HG03135 (cell line): Measurements from ENCODE around the gene HSPA9.

Experiments
- ATAC-seq: cut with Tn5 transposase; IDR thresholded peaks from one replicate; pipeline ENCODE4 v1.9.1; 2021; ENCODE audit warnings: mild to moderate bottlenecking, moderate library complexity; ENCODE audit not compliant: unreplicated experiment

HSPA9 gene

DNA sequence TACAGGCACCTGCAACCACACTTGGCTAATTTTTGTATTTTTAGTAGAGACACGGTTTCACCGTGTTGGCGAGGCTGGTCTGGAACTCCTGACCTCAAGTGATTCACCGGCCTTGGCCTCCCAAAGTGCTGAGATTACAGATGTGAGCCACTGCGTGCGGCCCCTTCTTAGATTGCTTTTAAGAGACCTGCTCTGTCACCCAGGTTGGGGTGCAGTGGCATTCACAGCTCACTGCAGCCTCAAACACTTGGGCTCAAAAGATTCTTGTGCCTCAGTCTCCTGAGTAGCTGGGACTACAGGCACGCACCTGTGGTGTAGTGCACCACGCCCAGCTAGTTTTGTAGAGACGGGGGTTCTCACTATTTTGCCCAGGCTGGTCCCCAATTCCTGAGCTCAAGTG is 11.0 kb downstream of the HSPA9 start:
- ATAC-seq, result no peak

DNA sequence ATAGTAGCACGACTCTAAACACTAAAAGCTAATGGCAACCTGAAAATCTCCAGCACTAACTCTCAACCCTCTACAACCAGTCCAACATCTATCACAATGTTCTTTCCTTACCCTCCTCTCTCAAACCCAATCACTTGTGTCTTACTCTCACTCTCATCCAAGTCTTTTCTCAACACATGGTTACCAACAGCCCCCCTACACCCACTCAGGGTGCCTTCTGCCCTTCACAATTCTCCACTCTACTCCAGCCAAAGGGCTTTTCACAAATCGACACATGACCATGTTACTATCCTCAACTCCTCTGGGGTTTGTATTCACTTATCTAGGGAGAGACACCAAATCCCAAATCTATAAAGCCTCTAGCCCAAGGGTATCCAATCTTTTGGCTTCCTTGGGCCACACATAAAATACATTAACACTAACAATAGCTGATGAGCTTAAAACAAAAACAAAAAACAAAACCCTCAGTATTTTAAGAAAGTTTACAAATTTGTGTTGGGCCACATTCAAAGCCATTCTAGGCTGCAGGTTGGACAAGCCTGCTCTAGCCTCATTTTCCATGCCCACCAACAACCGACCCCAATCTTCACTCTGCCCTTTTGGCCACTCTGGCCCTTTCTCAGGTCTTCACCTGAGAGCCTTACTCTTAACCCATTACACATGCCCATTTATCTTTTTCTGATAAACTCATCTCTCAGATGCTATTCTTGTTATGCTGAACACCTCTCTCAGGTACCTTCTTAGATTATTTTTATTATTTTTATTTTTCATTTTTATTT is 11.7 kb downstream of the HSPA9 start:
- no peak for ATAC-seq

DNA sequence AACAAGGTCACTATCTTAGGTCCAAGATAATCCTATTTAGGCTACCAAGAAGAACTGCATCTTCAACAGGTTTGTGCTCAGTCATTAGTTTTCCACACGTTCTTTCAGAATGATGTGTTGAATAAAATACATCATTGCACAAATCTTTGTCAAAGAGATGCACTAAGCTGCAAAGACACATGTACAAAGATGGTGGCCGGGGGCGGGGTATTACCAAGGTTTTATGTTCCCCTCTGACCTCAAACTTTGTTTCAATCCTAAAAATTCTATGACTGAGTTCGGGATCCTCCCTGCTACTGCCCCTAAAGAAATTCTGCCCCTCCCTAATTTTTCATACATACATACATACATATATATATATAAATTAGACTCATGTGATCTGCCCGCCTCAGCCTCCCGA is 14.2 kb downstream of the HSPA9 start:
- no peak for ATAC-seq

DNA sequence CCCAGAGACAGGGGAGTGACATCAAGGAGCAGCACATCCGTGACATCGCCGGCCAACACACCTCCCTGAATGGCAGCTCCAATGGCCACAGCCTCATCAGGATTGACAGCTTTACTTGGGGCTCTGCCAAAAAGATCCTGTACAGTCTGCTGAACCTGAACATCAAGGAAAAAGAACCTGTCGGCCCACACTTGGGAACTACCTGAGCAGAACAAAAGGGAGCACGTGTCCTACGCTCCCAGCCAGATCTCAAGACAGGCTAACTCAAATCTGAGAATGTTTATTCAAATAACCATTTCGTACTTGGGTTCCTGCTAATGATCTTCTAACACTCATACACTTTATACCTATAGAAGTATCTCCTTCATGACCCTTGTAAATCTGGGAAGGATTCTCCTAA is 15.3 kb downstream of the HSPA9 start:
- no peak for ATAC-seq

DNA sequence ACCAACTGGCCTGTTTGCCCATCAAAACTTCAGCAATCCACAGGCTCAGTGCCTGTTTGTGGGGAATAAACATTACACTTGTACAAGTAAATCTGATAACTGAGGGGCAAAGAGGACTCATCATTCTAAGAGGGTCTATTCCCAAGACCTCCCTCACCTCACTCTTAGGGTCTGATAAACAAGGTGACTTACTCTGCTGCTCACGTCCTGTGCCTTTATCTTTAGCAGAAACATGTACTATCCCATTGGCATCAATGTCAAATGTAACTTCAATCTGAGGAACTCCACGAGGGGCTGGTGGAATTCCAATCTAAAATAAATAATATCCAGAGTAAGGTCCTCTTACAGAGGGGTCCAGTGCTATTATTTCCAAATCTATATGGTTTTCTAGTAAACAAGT is 17.5 kb downstream of the HSPA9 start:
- no peak for ATAC-seq

DNA sequence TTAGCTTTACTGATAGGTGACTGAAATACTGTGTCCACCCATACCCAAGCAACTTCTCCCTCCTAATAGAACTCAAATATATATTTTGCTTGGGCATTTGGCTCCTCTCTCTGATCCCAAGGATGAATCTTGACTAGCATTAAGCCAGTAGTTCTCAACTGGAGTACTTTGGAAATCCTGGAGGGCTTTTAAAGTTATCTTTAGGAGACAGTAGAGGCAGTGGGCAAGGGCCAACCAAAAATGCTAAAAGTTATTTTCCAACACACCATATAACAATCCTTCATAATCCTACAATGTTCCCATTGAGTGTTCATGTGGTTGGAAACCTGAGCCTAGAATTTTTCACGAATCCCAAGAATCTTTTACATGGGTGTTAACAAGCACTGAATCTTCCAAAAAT is 21.1 kb downstream of the HSPA9 start:
- no peak for ATAC-seq

DNA sequence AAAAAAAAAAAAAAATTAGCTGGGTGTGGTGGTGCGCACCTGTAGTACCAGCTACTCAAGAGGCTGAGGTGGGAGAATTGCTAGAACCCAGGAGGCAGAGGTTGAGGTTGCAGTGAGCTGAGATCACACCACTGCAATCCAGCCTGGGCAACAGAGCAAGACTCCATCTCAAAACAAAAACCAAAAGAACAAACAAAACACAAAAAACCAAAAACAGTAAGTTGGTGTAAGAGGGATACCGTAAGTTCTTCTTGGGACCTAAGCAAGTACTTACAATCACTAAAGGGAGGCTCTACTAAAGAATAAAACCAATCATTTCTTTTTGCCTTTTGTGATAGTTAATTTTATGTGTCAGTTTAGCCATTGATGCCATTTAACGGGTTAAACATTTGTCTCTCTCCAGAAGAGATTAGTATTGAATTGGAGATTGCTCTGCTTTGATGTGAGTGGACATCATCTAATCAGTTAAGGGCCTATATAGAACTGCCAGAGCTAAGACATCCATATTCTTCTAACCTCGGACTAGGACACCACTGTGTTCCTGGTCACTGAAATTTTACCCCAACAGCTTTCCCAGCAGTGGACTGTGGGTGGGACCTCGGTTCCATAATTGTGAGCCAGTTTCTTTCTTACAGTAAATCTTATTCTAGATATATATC is 21.6 kb downstream of the HSPA9 start:
- ATAC-seq, result no peak

DNA sequence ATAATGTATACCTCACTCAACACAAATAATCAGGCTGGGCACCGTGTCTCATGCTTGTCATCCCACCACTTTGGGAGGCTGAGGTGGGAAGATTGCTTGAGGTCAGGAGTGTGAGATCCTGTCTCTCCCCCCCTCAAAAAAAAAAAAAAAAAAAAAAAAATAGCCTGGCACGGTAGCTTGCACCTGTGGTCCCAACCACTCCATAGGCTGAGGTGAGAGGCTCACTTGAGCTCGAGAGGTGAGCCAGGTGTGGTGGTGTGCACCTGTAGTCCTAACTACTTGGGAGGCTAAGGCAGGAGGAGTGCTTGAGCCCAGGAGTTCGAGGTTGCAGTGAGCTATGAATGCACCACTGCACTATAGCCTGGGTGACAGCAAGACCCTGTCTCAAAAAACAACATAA is 22.5 kb downstream of the HSPA9 start:
- ATAC-seq, result no peak

DNA sequence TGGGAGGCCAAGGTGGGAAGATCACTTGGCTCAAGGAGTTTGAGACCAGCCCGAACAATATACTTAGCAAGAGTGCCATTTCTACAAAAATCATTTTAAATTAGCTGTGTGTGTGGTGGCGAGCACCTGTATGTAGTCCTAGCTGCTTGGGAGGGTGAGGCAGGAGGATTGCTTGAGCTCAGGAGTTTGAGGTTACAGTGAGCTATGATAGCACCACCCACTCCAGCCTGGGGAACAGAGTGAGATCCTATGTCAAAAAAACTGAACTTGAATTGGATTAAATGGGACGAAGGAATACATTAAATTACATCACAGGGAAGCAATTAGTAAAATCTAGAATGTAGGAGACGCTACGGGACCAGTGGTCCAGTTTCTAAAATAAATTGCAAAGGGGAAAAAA is 25.8 kb downstream of the HSPA9 start:
- no peak for ATAC-seq

DNA sequence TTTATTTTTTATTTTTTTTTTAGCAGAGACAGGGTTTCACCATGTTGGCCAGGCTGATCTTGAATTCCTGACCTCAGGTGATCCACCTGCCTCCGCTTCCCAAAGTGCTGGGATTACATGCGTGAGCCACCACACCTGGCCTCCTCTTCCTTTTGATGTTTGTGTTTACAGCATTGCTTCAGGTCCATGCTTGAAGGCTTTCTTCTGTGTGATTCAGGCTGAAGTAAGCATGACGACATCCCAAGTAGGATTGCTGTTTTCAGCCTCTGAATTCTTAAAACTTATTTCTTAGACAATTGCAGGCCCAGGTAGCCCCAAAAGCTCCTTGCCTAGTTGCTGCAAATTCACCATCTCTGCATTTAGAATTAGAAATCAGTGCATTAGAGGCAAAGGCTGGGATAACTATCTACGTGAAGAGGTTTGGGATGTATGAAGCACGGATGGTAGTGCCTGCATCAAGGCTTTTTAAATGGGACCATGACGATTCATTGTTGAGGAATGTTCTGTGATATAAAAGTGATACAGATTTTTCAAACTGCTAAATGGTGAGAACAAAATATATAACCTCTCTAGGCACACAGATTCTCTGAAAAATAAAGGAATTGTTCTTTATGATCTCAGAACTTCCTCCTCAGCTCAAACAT is 29.2 kb downstream of the HSPA9 start:
- no peak for ATAC-seq

DNA sequence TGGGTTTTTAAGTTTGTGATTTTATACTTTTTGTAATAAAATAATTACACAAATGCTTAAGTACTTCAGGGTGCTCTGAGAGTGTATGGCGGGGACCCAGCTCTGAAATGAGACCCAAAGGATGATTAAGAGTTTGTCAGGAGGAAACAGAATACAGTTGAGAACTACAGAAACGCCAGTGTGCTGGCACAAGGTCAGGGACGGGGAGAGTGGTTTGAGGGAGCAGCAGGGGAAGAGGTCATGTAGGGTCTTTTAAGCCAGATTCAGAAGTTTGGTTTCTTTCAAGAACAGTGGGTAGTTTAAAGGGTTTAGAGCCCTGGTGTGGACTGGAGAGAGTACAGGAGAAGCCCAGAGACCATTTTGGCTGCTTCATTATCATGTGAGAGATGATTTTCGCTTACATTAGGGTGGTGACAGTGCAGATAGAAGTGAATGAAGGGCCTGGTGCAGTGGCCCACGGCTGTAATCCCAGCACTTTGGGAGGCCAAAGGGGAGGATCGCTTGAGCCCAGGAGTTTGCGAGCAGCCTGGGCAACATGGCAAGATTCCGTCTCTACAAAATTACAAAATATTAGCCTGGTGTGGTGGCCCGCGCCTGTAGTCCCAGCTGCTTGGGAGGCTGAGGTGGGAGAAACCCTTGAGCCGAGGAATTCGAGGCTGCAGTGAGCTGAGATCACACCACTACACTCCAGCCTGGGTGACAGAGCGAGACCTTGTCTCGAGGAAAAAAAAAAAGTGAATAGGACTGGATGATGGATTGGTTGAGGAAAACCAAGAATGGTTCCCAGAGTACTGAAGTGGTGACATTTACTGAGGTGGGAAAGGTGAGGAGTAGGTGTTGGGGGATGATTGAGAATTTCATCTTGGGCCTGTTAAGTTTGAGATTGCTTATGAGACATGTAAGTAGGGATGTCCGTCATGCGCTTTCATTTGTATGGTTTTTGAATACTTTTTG is 30.7 kb downstream of the HSPA9 start:
- no peak for ATAC-seq

DNA sequence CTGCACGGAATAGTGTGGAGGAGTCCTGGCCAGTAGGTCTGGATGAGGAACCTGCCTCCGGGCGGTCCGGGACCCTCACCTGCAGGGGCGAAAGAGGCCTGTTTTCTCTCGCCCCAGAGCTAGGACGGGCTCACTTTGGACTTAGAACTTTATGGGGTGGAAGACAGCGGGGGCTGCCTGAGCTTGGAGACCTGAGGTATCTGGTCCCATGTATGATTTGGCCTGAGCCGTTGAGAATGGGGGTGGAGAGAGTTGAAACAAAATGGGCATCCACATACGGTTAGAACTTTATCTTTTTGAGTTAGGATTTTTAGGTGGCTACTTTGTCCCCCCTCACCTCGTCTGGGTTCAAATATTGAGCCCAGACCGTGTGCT is 31.5 kb downstream of the HSPA9 start:
- peak; percentile 45 for ATAC-seq

DNA sequence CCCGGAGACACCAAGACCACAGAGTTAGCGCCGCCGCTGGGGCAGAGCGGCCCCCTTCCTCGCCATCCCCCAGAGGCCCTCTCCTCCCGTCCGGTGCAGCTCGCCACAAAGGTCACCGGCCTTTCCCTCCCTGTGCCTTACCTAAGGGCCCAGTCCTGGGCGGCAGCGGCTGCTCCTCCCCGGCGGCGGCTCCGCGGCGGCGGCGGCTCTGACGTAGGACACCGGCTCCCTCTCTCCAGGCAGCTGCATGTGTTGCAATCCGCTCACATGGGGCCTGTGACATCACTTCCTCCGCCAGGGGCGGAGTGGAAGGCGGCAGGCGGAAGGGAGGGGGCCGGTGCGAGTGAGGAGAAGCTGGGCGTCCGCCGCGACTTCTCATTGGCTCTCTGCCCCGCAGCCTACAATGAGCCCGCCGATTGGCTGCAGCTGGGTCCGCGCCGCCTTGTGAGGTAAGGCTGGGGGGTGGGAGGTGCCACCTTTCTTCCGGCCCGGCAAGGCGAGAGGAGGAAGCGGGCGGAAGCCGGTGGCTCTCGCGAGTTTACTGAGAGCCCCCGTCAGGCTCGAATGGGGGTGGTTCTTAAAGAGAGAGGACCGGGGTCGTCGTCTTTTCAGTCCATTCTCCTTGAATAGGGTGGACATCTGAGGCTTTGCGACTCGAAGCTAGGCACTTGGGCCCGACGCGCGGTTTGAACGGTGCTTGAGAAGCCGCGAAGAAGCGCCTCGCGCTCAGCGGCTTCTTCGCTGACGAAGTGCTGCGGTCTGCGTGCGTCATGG is 32.1 kb downstream of the HSPA9 start, which contains the start of gene ETF1:
Gene ETF1 (minus strand): TSS at position 281 of the 774 bp plus-strand sequence. CDS start 318 bp downstream, outside the sequence.
- peak; percentile 90 for ATAC-seq

DNA sequence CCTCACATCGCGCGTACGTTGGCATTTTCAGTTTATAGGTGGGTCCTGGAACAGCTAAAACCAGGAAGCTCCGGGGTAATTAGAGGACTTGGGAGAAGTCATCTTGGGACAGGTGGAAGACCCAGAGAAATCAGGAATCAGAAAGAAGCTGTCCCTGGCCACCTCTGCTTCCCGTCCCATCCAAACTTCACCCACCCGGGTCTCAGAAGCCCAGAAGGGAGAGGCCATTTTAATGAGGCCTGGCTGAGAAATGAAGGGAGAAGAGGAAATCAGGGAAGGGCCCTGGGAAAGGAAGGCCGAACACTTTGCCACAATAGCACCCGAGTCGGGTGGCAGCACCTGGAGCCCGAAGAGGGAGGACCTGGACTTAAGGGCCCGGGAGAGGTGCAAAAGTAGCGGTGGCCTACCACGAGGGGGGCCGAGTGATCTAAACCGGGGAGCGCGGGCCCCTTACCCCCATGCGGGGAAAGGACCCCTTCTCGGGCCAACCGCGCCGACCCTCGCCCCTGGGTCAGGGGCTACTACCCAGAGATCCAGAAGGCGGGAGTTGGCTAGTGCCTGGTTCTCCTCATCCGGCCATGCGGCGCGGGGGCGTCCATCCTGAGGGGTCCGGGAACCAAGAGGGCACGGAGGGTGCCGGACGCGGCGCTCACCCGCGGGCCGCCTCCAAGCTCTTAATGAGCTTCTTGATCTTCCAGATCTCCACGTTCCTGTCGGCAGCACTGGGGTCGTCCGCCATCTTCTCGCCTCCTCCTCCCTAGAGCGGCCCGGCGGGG is 32.8 kb downstream of the HSPA9 start:
- peak; percentile 0 for ATAC-seq

DNA sequence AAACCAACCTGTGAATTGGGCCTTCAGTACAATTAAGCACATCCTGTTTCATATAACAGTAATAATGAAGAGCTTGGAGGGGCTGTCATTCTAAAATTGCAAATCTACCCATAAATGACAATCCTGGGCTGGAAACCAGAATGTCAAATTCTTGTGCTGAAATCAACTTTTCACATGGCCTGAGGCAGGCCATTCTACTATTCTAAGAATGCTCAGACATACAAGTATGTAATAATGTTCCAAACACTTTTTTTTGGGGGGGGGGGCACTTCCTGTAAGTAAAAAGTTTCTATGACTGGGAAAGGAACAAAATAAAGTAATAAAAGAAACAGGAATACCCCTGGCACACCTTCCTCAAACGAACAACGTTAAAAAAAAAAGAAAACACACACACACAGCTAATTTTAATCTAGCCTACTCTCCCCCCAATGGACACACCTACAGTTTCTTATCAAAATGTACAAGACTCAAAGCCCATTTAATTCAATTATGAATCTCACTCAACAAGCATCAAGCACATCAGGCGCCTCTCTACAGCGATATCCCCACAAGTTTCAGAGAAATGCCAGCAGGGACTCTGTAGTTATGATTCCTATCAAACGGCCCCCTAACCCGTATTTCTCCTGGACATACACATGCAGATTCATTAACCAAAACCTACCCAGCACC is 33.6 kb downstream of the HSPA9 start:
- no peak for ATAC-seq

DNA sequence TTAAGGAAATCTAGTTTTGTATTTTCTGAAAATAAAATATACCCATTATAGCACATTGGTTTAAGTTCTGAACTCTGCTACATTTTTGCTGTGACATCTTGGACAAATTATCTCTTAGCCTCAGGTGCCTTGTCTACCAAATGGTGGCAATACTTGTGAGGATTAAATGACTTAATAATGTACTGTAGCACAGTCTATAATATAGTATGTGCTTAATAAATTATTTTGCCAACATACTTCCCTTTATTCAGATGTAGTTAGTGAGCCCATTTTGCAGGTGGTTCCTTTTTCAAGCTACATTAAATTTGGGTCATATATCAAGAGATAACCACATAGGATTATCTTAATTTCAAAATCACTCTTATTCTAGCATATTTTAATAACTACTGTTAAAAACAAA is 35.4 kb downstream of the HSPA9 start:
- ATAC-seq, result no peak

DNA sequence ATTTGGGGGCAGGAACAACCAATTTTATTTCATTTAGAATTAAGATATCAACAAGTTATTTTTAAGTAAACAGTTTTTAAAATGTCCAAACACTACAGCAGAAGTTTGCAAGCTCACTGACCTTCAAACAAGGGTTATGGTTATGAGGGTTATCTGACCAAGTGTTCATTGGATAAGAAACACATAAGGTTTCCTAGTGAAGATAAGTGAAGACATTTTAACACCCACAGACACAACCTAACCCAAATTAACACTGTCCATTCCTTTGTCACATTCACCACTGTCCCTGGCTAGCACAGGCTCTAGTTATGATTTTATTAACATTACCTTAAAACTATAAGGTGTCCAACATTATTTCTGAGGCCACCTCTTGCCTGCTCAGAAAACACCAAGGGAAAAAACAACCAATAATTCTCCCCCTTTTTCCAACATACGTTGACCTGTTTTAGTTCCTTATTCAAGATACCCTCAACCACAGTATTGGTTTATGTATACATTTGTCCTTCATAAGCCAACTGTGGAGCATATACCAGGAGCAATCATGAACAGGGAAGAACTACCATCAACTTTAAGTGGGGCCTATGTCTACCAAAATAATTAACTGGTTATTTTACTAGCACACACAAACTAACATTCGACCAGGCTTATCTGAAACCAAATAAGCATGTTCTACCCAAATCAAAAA is 36.1 kb downstream of the HSPA9 start:
- no peak for ATAC-seq

DNA sequence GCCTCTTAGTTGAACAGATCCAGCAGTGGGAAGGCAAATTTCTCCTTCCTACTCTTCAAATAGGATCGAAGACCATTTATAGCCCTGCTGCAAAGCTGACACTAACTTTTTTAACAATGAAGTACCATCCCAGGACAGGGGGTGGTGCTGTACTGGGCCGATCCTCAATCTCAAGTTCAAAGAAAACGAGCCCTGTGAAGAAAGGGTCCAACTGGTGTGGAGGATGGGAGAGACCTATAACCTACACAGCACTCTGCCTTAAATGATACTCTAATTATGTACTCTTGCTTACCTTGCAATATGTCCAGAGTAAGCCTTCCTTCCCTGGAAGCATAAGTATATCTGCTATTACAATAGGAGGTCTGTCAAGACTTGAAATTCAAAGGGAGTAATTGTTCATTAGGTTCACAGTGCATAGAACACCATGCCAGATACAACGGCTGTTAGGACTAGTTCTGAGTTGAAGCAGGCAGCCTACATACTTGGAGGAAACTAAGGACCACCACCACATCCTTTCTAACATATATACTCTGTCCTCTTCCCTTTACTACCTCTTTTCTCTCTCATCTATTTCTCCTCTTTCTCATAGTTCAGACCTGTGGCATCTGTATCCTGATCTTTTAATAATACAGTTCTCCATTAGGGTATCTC is 38.4 kb downstream of the HSPA9 start:
- no peak for ATAC-seq
